T-helper 2 cell treated with Interferon-gamma antibody and Interleukin-4, amounts not matched to agents 5 μg/mL and 100 μg/mL, for 36 hours (primary cell): ENCODE results near the gene STAP1.
"Not testable (repeated sequence)": the region's sequence is repeated elsewhere in the genome, so short reads cannot be mapped to it uniquely, and the experiment has no call there.

ENCODE experiments used
- DNase-seq: peaks from one replicate; pipeline ENCODE4 v3.0.0; 2021; ENCODE audit warnings: low spot score
- H3K27ac Mint-ChIP-seq: one replicate; pipeline ENCODE4 v1.8.0; 2021; ENCODE audit warnings: mild to moderate bottlenecking, mixed read lengths
- H3K27me3 Mint-ChIP-seq: one replicate; pipeline ENCODE4 v1.8.0; 2021; ENCODE audit warnings: low read depth, mixed read lengths
- H3K36me3 Mint-ChIP-seq: one replicate; pipeline ENCODE4 v1.8.0; 2021; ENCODE audit warnings: low read depth, mixed read lengths
- H3K4me1 Mint-ChIP-seq: one replicate; pipeline ENCODE4 v1.8.0; 2021; ENCODE audit warnings: low read depth, mixed read lengths
- H3K4me3 Mint-ChIP-seq: one replicate; pipeline ENCODE4 v1.8.0; 2022; ENCODE audit warnings: mild to moderate bottlenecking, moderate library complexity, mixed read lengths
- H3K9me3 Mint-ChIP-seq: one replicate; pipeline ENCODE4 v1.8.0; 2021; ENCODE audit warnings: mixed read lengths

The STAP1 gene, protein sequence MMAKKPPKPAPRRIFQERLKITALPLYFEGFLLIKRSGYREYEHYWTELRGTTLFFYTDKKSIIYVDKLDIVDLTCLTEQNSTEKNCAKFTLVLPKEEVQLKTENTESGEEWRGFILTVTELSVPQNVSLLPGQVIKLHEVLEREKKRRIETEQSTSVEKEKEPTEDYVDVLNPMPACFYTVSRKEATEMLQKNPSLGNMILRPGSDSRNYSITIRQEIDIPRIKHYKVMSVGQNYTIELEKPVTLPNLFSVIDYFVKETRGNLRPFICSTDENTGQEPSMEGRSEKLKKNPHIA

DNA sequence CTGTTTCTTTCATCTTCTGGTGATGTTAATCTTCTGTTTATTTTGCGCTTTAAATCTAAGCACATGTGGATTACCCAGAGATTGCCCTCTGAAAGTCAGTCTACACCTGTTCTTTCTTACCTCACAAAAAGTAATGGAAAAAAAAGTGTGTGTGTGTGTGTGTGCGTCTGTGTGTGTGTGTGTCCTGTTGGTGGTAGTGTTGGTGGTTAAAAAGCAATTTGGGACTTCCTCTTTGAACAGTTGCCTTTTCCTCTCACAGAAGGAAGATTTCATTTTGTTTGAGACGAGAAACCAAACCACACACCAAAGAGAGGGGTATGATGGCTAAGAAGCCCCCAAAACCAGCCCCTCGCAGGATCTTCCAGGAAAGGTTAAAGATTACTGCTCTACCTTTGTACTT is at the start of gene STAP1:
STAP1 (plus strand) TSS at position 235 of the 400 bp plus-strand sequence; CDS start at position 318, 83 bp downstream.
- peak within 1 kb of the TSS; percentile 92 for H3K4me3 Mint-ChIP-seq
- peaks cover 26% of the 10 kb centered on the region for H3K36me3 Mint-ChIP-seq
- H3K27me3 Mint-ChIP-seq = no peaks in the 10 kb centered on the region
- no peaks in the 10 kb centered on the region for H3K9me3 Mint-ChIP-seq
- H3K27ac Mint-ChIP-seq = peak within 1 kb of the TSS; percentile 93
- peak; percentile 45 for DNase-seq
- peaks cover 42% of the 10 kb centered on the region for H3K4me1 Mint-ChIP-seq

DNA sequence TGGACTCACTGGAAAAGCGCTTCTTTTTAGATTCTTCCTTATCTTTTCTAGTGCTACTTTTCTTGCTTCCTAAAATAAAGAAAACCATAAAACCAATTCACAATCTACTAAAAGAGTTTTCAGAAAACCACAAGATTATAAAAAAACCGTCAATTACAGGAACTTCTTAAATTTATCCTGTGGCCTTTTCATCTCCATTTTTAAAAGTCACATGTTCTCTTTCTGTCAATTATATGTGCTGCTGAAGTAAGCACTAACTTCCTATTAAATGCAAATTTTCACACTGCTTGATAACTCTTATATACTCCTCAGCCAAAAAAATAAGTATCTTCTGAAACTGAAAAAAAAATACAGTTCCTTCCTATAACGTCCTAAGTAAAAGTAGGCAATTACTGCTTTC is 46.0 kb upstream of the STAP1 start:
- H3K36me3 Mint-ChIP-seq = peaks cover 65% of the 10 kb centered on the region
- no peak for DNase-seq
- H3K27ac Mint-ChIP-seq = peak overlapping the region; percentile 23
- no peak overlapping the region for H3K4me3 Mint-ChIP-seq
- H3K27me3 Mint-ChIP-seq = no peaks in the 10 kb centered on the region
- H3K9me3 Mint-ChIP-seq = no peaks in the 10 kb centered on the region
- peaks cover 18% of the 10 kb centered on the region for H3K4me1 Mint-ChIP-seq

DNA sequence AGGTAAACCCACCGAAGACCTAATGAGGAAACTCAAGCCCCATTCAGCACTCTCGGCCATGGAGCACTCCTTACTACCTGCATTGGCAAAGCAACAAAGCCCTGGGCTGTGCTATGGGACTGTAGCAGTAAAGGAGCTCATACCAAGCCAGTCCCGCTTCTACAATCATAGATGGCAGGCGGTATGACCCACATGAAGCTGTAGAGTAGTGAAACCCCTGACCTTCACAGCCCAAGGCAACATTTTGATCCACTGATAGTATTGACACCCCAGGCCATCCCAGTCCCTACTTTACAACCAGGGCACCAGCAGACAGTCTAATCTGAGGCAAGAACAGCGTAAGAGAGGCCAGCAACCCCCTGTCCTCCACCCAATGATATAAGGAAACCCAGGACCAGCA is 38.4 kb upstream of the STAP1 start:
- Mint-ChIP-seq H3K4me1 (peaks cover 45% of the 10 kb centered on the region), H3K4me3 (no peak overlapping the region), H3K27ac (peak overlapping the region; percentile 20), H3K27me3 (no peaks in the 10 kb centered on the region), H3K9me3 (peaks cover 28% of the 10 kb centered on the region), H3K36me3 (peaks cover 69% of the 10 kb centered on the region)
- no peak for DNase-seq

DNA sequence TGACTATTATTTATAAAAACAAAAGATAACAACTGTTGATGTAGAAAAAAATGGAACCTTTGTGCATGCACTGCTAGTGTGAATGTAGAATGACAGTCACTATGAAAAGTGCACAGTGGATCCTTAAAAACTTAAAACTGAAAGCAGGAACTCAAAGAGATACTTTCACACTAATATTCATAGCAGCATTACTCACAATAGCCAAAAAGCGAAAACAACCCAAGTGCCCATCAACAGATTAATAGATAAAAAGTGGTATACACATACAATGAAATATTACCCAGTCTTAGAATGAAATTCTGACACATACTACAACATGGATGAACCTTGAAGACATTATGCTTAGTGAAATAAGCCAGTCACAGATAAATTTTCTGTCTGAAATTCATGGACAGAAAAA is 37.0 kb upstream of the STAP1 start:
- H3K4me3 Mint-ChIP-seq = no peak overlapping the region
- peaks cover 39% of the 10 kb centered on the region for H3K9me3 Mint-ChIP-seq
- H3K27me3 Mint-ChIP-seq = no peaks in the 10 kb centered on the region
- peak overlapping the region; percentile 84 for H3K27ac Mint-ChIP-seq
- H3K4me1 Mint-ChIP-seq = peaks cover 53% of the 10 kb centered on the region
- H3K36me3 Mint-ChIP-seq = peaks cover 72% of the 10 kb centered on the region
- DNase-seq = no peak

DNA sequence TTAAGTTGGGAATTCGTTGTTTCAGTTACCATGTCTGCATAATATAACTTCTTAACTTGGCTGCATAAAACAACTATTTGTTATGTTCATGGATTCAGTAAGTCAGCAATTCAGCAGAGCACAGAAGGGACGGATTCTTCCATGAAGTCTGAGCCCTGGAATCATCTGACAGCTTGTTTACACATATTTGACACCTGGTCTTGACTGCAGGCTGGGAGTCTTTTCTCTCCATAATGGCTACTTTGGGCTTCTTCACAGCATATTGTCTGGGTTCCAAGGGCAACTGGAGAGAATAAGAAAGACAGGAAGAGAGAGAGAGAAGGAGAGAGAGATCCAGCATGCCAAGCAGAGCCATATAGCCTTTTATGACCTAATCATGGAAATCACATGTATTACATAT is 36.3 kb upstream of the STAP1 start:
- DNase-seq = no peak
- H3K4me3 Mint-ChIP-seq = no peak overlapping the region
- no peaks in the 10 kb centered on the region for H3K27me3 Mint-ChIP-seq
- H3K9me3 Mint-ChIP-seq = peaks cover 42% of the 10 kb centered on the region
- H3K36me3 Mint-ChIP-seq = peaks cover 76% of the 10 kb centered on the region
- H3K4me1 Mint-ChIP-seq = peaks cover 60% of the 10 kb centered on the region
- peak overlapping the region; percentile 96 for H3K27ac Mint-ChIP-seq

DNA sequence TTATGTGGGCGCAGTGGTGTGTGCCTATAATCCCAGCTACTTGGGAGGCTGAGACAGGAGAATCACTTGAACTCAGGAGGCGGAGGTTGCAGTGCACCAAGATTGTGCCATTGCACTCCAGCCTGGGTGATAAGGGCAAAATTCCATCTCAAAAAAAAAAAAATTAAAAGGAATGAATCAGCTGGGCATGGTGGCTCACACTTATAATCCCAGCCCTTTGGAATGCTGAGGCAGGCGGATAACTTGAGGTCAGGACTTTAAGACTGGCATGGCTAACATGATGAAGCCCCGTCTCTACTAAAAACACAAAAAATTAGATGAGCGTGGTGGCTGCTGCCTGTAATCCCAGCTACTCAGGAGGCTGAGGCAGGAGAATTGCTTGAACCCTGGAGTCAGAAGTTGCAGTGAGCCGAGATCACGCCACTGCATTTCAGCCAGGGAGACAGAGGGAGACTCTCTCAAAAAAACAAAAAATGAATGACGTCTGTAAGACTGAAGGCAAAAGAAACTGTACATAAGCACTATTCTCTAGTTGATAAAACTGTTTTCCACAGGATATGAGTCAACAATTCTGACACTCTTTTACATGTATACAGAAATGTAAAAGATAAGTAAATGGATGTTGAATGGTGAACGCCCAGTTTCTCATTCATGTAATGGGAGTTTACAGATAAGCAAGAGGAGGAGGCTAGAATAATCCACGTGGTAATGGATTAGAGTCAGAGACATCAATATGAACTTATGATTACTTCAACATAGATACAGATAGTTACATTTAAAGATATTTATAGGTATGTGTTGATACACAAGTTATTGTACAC is 35.5 kb upstream of the STAP1 start:
- H3K36me3 Mint-ChIP-seq = peaks cover 76% of the 10 kb centered on the region
- H3K4me1 Mint-ChIP-seq = peaks cover 60% of the 10 kb centered on the region
- H3K4me3 Mint-ChIP-seq = peak overlapping the region; percentile 66
- no peaks in the 10 kb centered on the region for H3K27me3 Mint-ChIP-seq
- no peak for DNase-seq
- H3K27ac Mint-ChIP-seq = peak overlapping the region; percentile 96
- H3K9me3 Mint-ChIP-seq = peaks cover 42% of the 10 kb centered on the region

DNA sequence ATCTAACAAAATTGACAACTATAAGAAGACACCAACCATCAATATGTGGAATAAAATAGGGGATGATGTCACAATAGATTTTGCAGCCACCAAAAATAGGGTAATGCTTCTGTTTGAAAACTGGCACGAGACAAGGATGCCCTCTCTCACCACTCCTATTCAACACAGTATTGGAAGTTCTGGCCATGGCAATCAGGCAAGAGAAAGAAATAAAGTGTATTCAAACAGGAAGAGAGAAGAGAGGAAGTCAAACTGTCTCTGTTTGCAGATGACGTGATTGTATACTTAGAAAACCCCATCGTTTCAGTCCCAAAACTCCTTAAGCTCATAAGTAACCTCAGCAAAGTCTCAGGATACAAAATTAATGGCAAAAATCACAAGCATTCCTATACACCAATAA is 34.4 kb upstream of the STAP1 start:
- Mint-ChIP-seq H3K36me3 (peaks cover 77% of the 10 kb centered on the region), H3K4me1 (peaks cover 58% of the 10 kb centered on the region), H3K9me3 (peaks cover 42% of the 10 kb centered on the region), H3K4me3 (peak overlapping the region; percentile 66), H3K27ac (peak overlapping the region; percentile 96)
- not testable (repeated sequence) for DNase-seq, H3K27me3 Mint-ChIP-seq

DNA sequence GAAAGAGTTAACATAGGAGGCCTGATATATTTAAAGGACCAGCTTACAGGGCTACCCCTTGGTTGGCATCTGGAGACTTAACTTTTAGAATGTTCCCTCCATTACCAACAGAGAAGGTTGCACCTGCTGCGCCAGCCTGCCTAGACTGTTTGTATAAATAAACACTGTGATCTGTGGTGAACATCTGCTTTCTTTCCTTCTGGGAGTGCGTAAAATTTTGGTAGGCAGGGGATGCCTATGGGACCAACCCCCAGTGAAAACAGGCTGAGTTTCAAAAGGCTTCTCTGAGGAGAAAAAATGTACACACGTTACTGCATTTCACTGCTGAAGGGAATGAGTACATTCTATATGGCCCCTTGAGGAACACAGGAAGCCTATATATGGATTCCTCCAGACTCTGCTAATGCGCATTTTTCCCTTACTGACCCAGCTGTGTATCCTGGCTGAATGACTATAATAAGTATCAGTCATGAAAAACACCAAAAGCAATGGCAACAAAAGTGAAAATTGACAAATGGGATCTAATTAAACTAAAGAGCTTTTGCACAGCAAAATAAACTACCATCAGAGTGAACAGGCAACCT is 27.1 kb upstream of the STAP1 start:
- Mint-ChIP-seq H3K27ac (no peak overlapping the region), H3K36me3 (peaks cover 82% of the 10 kb centered on the region), H3K4me3 (no peak overlapping the region), H3K4me1 (peaks cover 19% of the 10 kb centered on the region), H3K9me3 (peaks cover 23% of the 10 kb centered on the region), H3K27me3 (no peaks in the 10 kb centered on the region)
- no peak for DNase-seq

DNA sequence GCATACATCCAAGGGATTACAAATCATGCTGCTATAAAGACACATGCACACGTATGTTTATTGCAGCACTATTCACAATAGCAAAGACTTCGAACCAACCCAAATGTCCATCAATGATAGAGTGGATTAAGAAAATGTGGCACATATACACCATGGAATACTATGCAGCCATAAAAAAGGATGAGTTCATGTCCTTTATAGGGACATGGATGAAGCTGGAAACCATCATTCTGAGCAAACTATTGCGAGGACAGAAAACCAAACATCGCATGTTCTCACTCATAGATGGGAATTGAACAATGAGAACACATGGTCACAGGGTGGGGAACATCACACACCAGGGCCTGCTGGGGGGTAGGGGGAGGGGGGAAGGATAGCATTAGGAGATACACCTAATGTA is 26.1 kb upstream of the STAP1 start:
- not testable (repeated sequence) for H3K27me3 Mint-ChIP-seq, DNase-seq, H3K4me3 Mint-ChIP-seq, H3K27ac Mint-ChIP-seq
- peaks cover 76% of the 10 kb centered on the region for H3K36me3 Mint-ChIP-seq
- H3K9me3 Mint-ChIP-seq = peaks cover 20% of the 10 kb centered on the region
- H3K4me1 Mint-ChIP-seq = peaks cover 12% of the 10 kb centered on the region

DNA sequence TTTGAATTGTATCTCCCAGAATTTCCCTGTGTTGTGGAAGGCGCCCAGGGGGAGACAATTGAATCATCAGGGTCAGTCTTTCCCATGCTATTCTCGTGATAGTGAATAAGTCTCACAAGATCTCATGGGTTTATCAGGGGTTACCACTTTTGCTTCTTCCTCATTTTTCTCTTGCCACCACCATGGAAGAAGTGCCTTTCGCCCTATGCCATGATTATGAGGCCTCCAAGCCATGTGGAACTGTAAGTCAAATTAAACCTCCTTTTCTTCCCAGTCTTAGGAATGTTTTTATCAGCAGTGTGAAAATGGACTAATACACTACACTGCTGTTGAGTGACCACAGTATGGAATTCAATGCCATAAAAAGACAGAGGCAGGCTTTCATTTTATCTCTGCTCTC is 25.4 kb upstream of the STAP1 start:
- DNase-seq = no peak
- H3K4me3 Mint-ChIP-seq = no peak overlapping the region
- no peak overlapping the region for H3K27ac Mint-ChIP-seq
- H3K4me1 Mint-ChIP-seq = peaks cover 12% of the 10 kb centered on the region
- H3K36me3 Mint-ChIP-seq = peaks cover 75% of the 10 kb centered on the region
- H3K27me3 Mint-ChIP-seq = no peaks in the 10 kb centered on the region
- H3K9me3 Mint-ChIP-seq = peaks cover 20% of the 10 kb centered on the region

DNA sequence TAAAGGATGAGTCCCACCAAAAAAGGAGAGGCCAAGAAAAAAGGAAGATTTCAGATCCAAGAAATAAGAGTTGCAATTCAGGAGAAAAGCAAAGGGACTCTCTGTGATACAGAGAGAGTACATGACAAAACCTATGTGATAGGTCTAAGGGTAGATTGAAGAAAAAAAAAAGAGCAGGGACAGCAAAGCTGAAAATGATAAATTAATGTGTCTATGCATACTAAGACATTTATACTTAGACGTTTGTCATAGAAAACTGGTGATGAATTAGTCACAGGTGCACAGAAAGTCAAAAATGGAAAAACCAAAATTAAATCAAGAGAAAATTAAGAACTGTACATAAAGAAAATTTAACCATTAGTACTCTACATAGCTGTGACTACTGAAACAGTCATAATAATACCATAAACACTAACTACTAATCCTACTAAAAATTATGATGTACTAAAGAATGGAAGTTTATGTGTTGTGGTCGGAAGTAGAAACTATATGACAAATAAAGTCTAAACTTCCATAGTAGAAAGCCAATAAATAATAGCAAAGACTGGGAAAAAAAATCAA is 23.2 kb upstream of the STAP1 start:
- peaks cover 76% of the 10 kb centered on the region for H3K36me3 Mint-ChIP-seq
- peaks cover 20% of the 10 kb centered on the region for H3K9me3 Mint-ChIP-seq
- no peaks in the 10 kb centered on the region for H3K27me3 Mint-ChIP-seq
- H3K27ac Mint-ChIP-seq = peak overlapping the region; percentile 19
- peaks cover 16% of the 10 kb centered on the region for H3K4me1 Mint-ChIP-seq
- H3K4me3 Mint-ChIP-seq = no peak overlapping the region
- DNase-seq = no peak

DNA sequence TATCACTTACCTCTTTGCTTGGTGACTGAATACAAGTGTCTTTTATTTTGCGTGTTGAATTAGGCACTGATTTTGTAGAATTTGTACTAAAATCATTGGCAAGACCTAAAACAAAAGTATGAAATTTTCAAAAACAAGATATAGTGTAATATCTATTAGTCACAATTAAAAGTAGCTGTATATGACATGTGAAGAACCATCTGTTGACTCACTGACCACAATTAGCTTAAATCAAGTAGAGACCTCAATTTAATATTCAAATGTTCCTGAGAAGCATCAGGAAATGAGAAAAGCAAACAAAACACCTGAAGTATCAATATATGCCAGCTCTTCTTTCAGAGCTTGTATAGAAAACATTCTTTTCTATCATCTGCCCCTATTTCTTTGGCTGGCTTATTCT is 18.7 kb upstream of the STAP1 start:
- H3K4me3 Mint-ChIP-seq = no peak overlapping the region
- no peaks in the 10 kb centered on the region for H3K9me3 Mint-ChIP-seq
- no peak overlapping the region for H3K27ac Mint-ChIP-seq
- peaks cover 38% of the 10 kb centered on the region for H3K4me1 Mint-ChIP-seq
- no peaks in the 10 kb centered on the region for H3K27me3 Mint-ChIP-seq
- H3K36me3 Mint-ChIP-seq = peaks cover 64% of the 10 kb centered on the region
- DNase-seq = no peak

DNA sequence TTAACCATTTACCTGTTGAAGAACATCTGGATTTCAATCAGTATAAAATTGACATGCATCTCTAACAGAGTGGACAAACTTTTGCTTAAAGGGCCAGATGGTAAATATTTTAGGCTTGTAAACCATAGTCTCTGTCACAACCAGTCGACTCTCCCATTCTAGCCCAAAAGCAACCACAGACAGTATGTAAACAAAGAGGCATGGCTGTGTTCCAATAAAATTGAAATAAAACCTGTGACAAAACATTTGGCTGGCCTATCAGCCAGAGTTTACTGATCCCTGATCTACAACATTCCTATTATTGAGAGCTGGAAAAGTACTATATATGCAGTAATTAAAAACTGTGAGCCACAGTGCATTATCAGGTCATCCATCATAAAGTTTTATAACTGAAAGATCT is 16.5 kb upstream of the STAP1 start:
- Mint-ChIP-seq H3K27me3 (no peaks in the 10 kb centered on the region), H3K27ac (no peak overlapping the region), H3K4me3 (no peak overlapping the region), H3K9me3 (no peaks in the 10 kb centered on the region), H3K4me1 (peaks cover 32% of the 10 kb centered on the region), H3K36me3 (peaks cover 50% of the 10 kb centered on the region)
- DNase-seq = no peak
